Brain microvascular endothelial cell (primary cell): ENCODE measurements around the gene ANGPTL5.
"Not testable (repeated sequence)": the region's sequence is repeated elsewhere in the genome, so short reads cannot be mapped to it uniquely, and the experiment has no call there.

ENCODE experiments used
- DNase-seq: peaks from one replicate; pipeline ENCODE4 v3.0.0-alpha.2; 2020
- H3K27ac ChIP-seq: fragments of 250-450 bp; sonication (Bioruptor Pico); 2 replicates; pipeline ENCODE4 v1.5.1; 2020; ENCODE audit warnings: mild to moderate bottlenecking, moderate library complexity
- H3K27me3 ChIP-seq: fragments of 250-450 bp; sonication (Bioruptor Pico); replicated peaks from 2 replicates; pipeline ENCODE4 v1.5.1; 2020; ENCODE audit warnings: mild to moderate bottlenecking
- H3K36me3 ChIP-seq: fragments of 250-450 bp; sonication (Bioruptor Pico); replicated peaks from 2 replicates; pipeline ENCODE4 v1.5.1; 2020; ENCODE audit warnings: mild to moderate bottlenecking
- H3K4me3 ChIP-seq: 2 replicates; pipeline ENCODE4 v1.5.1; 2011; ENCODE audit warnings: low read depth, mild to moderate bottlenecking, control low read depth, low read length, moderate library complexity
- CTCF ChIP-seq: IDR thresholded peaks from 2 replicates; pipeline ENCODE4 v1.5.1; 2011; ENCODE audit warnings: low read depth, mild to moderate bottlenecking, moderate library complexity, low read length, control low read depth, inconsistent platforms; ENCODE audit errors: missing control alignments
- in situ Hi-C: cut with HindIII; loops from 2 replicates; pipeline ENCODE4 v1.10.0; 2017; ENCODE audit warnings: low sequenced_read_pairs, low pct_ligation_motif_present

The ANGPTL5 gene

DNA sequence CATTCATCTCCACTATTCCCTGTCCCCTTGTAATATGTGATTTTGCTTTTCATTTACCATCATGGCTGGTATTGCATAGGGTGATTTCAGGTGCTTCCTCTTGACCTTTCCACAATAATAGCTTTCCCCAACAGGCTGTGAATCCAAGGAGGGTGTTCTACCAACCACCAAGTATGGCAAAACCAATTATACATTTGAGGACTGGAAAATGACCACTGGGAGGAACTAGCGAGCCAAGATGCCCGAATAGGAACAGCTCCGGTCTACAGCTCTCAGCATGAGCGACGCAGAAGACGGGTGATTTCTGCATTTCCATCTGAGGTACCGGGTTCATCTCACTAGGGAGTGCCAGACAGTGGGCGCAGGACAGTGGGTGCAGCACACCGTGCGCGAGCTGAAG lies 64.1 kb downstream of the ANGPTL5 start:
- DNase-seq, H3K36me3 ChIP-seq, H3K4me3 ChIP-seq, H3K27ac ChIP-seq, H3K27me3 ChIP-seq, in situ Hi-C loops: not testable (repeated sequence)
- TF ChIP-seq CTCF, result peak; percentile 35

DNA sequence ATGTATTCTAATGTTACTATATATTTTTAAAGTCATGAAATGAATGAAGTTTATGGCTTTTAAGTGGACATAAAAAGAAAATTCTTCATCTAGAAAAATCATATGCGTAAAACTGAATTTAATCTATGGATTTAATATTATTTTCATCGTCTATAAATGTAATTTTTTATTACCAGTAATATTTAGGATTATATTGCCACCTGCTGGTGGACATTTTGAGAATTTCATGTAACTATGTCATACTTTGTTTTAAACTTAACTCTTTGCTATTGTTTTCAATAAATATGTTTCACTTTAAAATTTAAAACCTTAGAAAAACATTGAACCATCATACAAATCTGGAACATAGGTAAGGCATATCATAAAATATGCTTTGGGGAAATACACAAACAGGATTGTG lies 68.1 kb downstream of the ANGPTL5 start:
- TF ChIP-seq CTCF, result no peak
- Histone ChIP-seq H3K27ac (no peak overlapping the region), H3K4me3 (no peak overlapping the region), H3K27me3 (no peaks in the 10 kb centered on the region), H3K36me3 (no peaks in the 10 kb centered on the region)
- in situ Hi-C loops, result no loop called here
- DNase-seq, result no peak

- H3K4me3 ChIP-seq, result no peak overlapping the region
- no peak for TF ChIP-seq CTCF
- no peaks in the 10 kb centered on the region for H3K36me3 ChIP-seq
- no peaks in the 10 kb centered on the region for H3K27me3 ChIP-seq
- no peak for DNase-seq
- H3K27ac ChIP-seq, result no peak overlapping the region
- in situ Hi-C loops, result no loop called here
Observed at GRCh38 chr11:101844608-101845007, 71.7 kb downstream of the ANGPTL5 start.

GRCh38 chr11:101840704-101841103 lies 75.6 kb downstream of the ANGPTL5 start:
- no peaks in the 10 kb centered on the region for H3K27me3 ChIP-seq
- peak; percentile 54 for DNase-seq
- no peak overlapping the region for H3K27ac ChIP-seq
- no peaks in the 10 kb centered on the region for H3K36me3 ChIP-seq
- H3K4me3 ChIP-seq, result no peak overlapping the region
- TF ChIP-seq CTCF, result no peak
- in situ Hi-C loops, result no loop called here
